ENCODE data around the gene WFDC11.
"Not testable (repeated sequence)": the region's sequence is repeated elsewhere in the genome, so short reads cannot be mapped to it uniquely, and the experiment has no call there.

GRCh38 chr20:45641076-45641475 is 29.0 kb downstream of the WFDC11 start:
- not testable (repeated sequence) for TF ChIP-seq CTCF (IDR thresholded peaks at IDR 0.05; ENCODE audit: low read depth, low read length); POLR2A (IDR thresholded peaks at IDR 0.05; ENCODE audit: extremely low read depth, insufficient read length)
- TF ChIP-seq, protein P1, sequence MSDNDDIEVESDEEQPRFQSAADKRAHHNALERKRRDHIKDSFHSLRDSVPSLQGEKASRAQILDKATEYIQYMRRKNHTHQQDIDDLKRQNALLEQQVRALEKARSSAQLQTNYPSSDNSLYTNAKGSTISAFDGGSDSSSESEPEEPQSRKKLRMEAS (IDR thresholded peaks at IDR 0.05; ENCODE audit: low read depth, low read length), result not testable (repeated sequence)

Measured in NB4 (cell line).